Fibroblast of lung (primary cell): ENCODE measurements around the gene AOX1. TPM values are rescaled to one million over a fixed set of nuclear protein-coding genes. Genes with fewer than 3 reads are reported as not detected.

Source experiments
- DNase-seq, 2 donors: peaks; one replicate each; pipeline versions ENCODE4 v3.0.0 to v3.0.0-alpha.2; 2010; ENCODE audit warnings: low read depth in 2 of 2
- H2AFZ ChIP-seq: 2 replicates; pipeline ENCODE4 v1.5.1; 2012; ENCODE audit warnings: low read length, control low read depth, inconsistent platforms
- H3K27ac ChIP-seq: 2 replicates; pipeline ENCODE4 v1.5.1; 2011; ENCODE audit warnings: low read length, control low read depth; ENCODE audit not compliant: insufficient read depth
- H3K27me3 ChIP-seq: 2 replicates; pipeline ENCODE4 v1.5.1; 2011; ENCODE audit warnings: mild to moderate bottlenecking, low read length; ENCODE audit not compliant: control insufficient read depth, insufficient read depth
- H3K36me3 ChIP-seq: 2 replicates; pipeline ENCODE4 v1.5.1; 2011; ENCODE audit warnings: low read length; ENCODE audit not compliant: control insufficient read depth, insufficient read depth
- H3K4me1 ChIP-seq: 2 replicates; pipeline ENCODE4 v1.5.1; 2011; ENCODE audit warnings: low read length; ENCODE audit not compliant: control insufficient read depth, insufficient read depth; ENCODE audit errors: extremely low read depth
- H3K4me2 ChIP-seq: 2 replicates; pipeline ENCODE4 v1.5.1; 2011; ENCODE audit warnings: low read length, control low read depth; ENCODE audit not compliant: insufficient read depth; ENCODE audit errors: extremely low read depth
- H3K4me3 ChIP-seq, 4 experiments: fragments of 200-600 bp in 1 of 4; sonication (generic) in 1 of 4; replicated peaks in 1 of 4; 2 replicates each; pipeline ENCODE4 v1.5.1; 2011 to 2016; ENCODE audit warnings: low read length in 4 of 4, low read depth in 3 of 4, mild to moderate bottlenecking in 3 of 4, control low read depth in 2 of 4, inconsistent platforms in 1 of 4, mixed read lengths in 1 of 4; ENCODE audit not compliant: insufficient read depth in 1 of 4; ENCODE audit errors: control extremely low read depth in 1 of 4
- H3K79me2 ChIP-seq: 2 replicates; pipeline ENCODE4 v1.5.1; 2012; ENCODE audit warnings: mild to moderate bottlenecking, low read length, inconsistent platforms; ENCODE audit not compliant: control insufficient read depth, insufficient read depth
- H3K9ac ChIP-seq: 2 replicates; pipeline ENCODE4 v1.5.1; 2011; ENCODE audit warnings: mild to moderate bottlenecking, low read length, control low read depth; ENCODE audit not compliant: insufficient read depth
- H3K9me3 ChIP-seq: 2 replicates; pipeline ENCODE4 v1.5.1; 2012; ENCODE audit warnings: low read depth, low read length; ENCODE audit not compliant: control insufficient read depth, insufficient read depth
- H4K20me1 ChIP-seq: 2 replicates; pipeline ENCODE4 v1.5.1; 2011; ENCODE audit warnings: low read length; ENCODE audit not compliant: control insufficient read depth, insufficient read depth; ENCODE audit errors: extremely low read depth
- CTCF ChIP-seq, 2 donors: IDR thresholded peaks in 1 of 2; conservative IDR thresholded peaks in 1 of 2; 1 replicate in 1 of 2; 2 replicates in 1 of 2; pipeline ENCODE4 v1.5.1; 2011 to 2012; ENCODE audit warnings: low read length in 2 of 2, control low read depth in 1 of 2, inconsistent platforms in 1 of 2, low read depth in 1 of 2, mild to moderate bottlenecking in 1 of 2
- EZH2 ChIP-seq: IDR thresholded peaks from 2 replicates; pipeline ENCODE4 v1.5.1; 2012; ENCODE audit warnings: low read length, control low read depth, mild to moderate bottlenecking; ENCODE audit errors: missing control alignments
- polyA plus RNA-seq, 2 donors: library from polyadenylated mRNA; depleted of rRNA in 1 of 2; stranded (reverse) in 1 of 2; unstranded in 1 of 2; fragments of >200 nt; gene quantifications; 2 replicates each; pipeline ENCODE4 v1.2.1, GENCODE V29; 2011 to 2012; ENCODE audit warnings: missing spikeins in 1 of 2
- total RNA-seq: library from RNA; depleted of rRNA; stranded (reverse); fragments of >200 nt; gene quantifications from 2 replicates; pipeline ENCODE4 v1.2.1, GENCODE V29; 2014

Gene AOX1
- total and polyA plus RNA-seq, 2 donors (not counting 1 experiment from before 2014, with no cell fraction given) = 39.4 to 65.1 TPM

- H3K4me3 ChIP-seq = no peak overlapping the region
- H2AFZ ChIP-seq = no peak overlapping the region
- peaks cover 6% of the 10 kb centered on the region for H3K4me1 ChIP-seq
- no peak for TF ChIP-seq EZH2
- TF ChIP-seq CTCF (conservative IDR thresholded peaks at IDR 0.05 in 1 of 2, IDR thresholded peaks at IDR 0.05 in 1 of 2; ENCODE audit: low read depth in 1 of 2, low read length in 2 of 2) = no peak
- no peak overlapping the region for H3K4me2 ChIP-seq
- no peaks in the 10 kb centered on the region for H3K27me3 ChIP-seq
- DNase-seq = no peak
- no peaks in the 10 kb centered on the region for H3K9me3 ChIP-seq
- H3K27ac ChIP-seq = no peak overlapping the region
- no peak overlapping the region for H3K9ac ChIP-seq
- no peaks in the 10 kb centered on the region for H3K79me2 ChIP-seq
- no peaks in the 10 kb centered on the region for H4K20me1 ChIP-seq
- H3K36me3 ChIP-seq = no peaks in the 10 kb centered on the region
Measured at GRCh38 chr2:200599206-200599605, 13.4 kb downstream of the AOX1 start.

GRCh38 chr2:200600549-200601225 is 14.9 kb downstream of the AOX1 start:
- no peak overlapping the region for H3K4me3 ChIP-seq
- H4K20me1 ChIP-seq = no peaks in the 10 kb centered on the region
- no peaks in the 10 kb centered on the region for H3K36me3 ChIP-seq
- H3K9ac ChIP-seq = no peak overlapping the region
- H3K4me1 ChIP-seq = peaks cover 12% of the 10 kb centered on the region
- peak; percentile 66 to 82 for DNase-seq
- no peaks in the 10 kb centered on the region for H3K79me2 ChIP-seq
- H2AFZ ChIP-seq = no peak overlapping the region
- TF ChIP-seq CTCF (conservative IDR thresholded peaks at IDR 0.05 in 1 of 2, IDR thresholded peaks at IDR 0.05 in 1 of 2; ENCODE audit: low read depth in 1 of 2, low read length in 2 of 2) = no peak
- TF ChIP-seq EZH2 = no peak
- H3K4me2 ChIP-seq = no peak overlapping the region
- no peaks in the 10 kb centered on the region for H3K9me3 ChIP-seq
- no peak overlapping the region for H3K27ac ChIP-seq
- no peaks in the 10 kb centered on the region for H3K27me3 ChIP-seq

- no peak for DNase-seq
- Histone ChIP-seq H3K4me2 (no peak overlapping the region), H2AFZ (no peak overlapping the region), H3K27ac (no peak overlapping the region), H3K79me2 (no peaks in the 10 kb centered on the region), H3K4me1 (peaks cover 12% of the 10 kb centered on the region), H3K27me3 (no peaks in the 10 kb centered on the region), H3K9me3 (no peaks in the 10 kb centered on the region), H3K36me3 (no peaks in the 10 kb centered on the region), H3K9ac (no peak overlapping the region), H3K4me3 (no peak overlapping the region), H4K20me1 (no peaks in the 10 kb centered on the region)
- TF ChIP-seq CTCF (conservative IDR thresholded peaks at IDR 0.05 in 1 of 2, IDR thresholded peaks at IDR 0.05 in 1 of 2; ENCODE audit: low read depth in 1 of 2, low read length in 2 of 2) (no peak), EZH2 (no peak)
Measured at GRCh38 chr2:200602584-200602983, 16.8 kb downstream of the AOX1 start.
